Stimulated activated CD4-positive, alpha-beta T cell treated with anti-CD3 and anti-CD28 coated beads, Interleukin-1b, Interleukin-23, amount 100 ng/mL, for 24 hours (primary cell): Measurements from ENCODE around the gene SCGB3A1.

Experiments
- DNase-seq, 4 experiments: peaks; one replicate each; pipeline ENCODE4 v3.0.0-alpha.2; 2020; ENCODE audit warnings: low read depth in 4 of 4, low spot score in 1 of 4

Gene SCGB3A1

DNA sequence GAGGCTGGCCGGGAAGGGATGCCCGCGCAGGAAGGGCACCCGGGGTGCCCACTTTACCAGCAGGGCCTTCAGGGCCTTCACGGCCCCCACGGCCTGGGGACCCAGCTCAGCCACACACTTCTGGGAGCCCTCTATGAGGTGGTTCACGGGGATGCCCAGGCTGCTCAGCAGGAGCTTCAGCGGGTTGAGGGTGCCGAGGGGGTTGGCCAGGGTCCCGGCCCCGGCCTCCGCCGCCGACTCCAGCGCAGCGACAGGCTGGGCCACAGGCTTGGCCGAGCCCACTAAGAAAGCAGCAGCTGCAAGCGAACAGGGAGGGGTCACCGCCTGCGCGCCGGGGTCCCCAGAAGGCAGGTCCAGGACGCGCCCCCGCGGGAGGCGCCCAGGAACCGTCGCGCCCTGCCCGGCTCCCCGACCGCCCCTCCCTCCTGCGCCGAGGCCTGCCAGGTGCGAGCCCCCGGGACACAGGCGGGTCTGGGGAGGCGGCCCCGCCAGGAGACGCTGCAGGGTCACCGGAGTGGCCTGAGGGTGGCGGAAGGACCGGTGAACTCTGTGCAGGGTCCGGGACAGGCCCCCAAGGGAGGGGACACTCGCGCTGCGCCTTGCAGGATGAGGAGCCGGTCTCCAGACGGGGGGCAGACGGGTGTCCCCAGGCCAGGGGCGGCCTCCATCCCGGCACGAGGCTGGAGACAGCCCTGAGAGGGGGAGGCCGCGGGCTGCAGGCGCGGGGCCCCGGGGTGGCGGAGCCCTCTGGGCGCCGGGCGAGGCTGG, 572 bp downstream of the SCGB3A1 start:
- DNase-seq, result no peak

GRCh38 chr5:180589771-180590542, 1.3 kb downstream of the SCGB3A1 start:
- DNase-seq, result no peak

DNA sequence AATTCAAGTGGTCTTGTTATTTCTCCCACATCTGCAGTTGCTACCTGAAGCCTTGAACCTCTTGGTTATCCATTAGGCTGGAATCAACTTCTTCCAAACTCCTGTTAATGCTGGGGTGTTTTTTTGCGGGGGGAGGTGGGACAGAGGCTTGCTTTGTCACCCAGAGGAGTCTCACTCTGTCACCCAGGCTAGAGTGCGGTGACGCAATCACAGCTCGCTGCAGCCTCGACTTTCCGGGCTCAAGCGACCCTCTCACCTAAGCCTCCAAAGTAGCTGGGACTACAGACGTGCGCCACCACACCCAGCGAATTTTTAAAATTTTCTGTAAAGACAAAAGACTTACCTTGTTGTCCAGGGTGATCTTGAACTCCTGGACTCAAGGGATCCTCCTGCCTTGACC, 4.4 kb downstream of the SCGB3A1 start:
- DNase-seq, result no peak

- DNase-seq, result no peak
Measured at GRCh38 chr5:180586204-180586603, 5.1 kb downstream of the SCGB3A1 start.

DNA sequence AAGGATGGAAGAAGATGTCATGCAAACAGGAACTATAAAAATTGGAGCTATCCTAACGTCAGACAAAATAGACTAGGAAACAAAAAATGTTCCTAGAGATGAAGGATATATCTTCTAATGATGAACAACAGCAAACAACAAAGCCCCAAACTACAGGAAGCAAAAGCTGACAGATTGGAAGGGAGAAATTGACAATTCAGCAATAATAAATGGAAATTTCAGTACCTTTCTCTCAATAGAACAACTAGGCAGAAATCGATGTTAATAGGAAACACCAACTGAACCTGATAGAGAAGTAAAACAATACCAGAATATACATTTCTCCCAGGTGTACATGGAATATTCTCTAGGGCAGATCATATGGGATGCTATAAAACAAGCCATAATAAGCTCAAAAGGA, 7.6 kb downstream of the SCGB3A1 start:
- DNase-seq, result no peak

GRCh38 chr5:180580681-180581080, 10.6 kb downstream of the SCGB3A1 start:
- no peak for DNase-seq

DNA sequence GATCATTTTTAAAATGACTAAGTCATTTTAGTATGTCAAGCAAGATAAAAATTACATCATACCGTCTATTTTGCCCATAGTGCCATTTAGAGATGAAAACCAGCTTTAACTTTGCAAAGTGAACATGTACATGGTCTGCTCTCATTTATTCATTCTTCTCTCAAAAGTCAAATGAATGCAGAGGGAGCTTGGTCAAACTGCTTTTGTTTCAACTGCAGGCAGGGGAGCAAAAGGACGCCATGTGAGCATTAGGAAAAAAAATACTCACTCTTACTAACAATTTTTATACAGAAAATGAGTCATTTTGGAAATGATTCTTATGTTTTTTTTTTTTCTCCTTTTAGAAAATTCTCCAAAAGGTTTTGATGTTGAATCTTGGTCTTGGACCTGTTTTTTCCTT, 15.7 kb downstream of the SCGB3A1 start:
- DNase-seq, result no peak

- no peak for DNase-seq
Measured at GRCh38 chr5:180568914-180569313, 22.4 kb downstream of the SCGB3A1 start.

DNA sequence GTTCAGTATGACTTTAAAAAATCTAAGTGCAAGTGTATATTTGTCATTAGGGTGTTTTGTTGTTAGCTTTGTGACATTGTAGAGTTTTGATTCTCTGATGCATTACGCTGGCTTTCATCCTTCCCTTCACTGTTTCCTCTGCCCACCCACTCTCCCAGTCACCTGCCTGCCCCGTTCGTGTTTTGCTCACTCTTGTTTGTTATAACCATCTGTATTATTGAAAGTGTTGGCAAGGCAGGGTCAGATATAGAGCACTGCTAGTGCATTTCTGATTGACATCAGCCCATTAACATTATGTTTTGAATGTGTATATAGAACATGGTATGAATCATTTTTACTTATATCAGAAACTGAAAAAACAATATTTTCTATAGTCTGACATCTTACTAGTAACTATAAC, 27.3 kb downstream of the SCGB3A1 start:
- no peak for DNase-seq

- no peak for DNase-seq
Measured at GRCh38 chr5:180558232-180558631, 33.1 kb downstream of the SCGB3A1 start.

- DNase-seq, result no peak
Measured at GRCh38 chr5:180557217-180557809, 34.0 kb downstream of the SCGB3A1 start.

DNA sequence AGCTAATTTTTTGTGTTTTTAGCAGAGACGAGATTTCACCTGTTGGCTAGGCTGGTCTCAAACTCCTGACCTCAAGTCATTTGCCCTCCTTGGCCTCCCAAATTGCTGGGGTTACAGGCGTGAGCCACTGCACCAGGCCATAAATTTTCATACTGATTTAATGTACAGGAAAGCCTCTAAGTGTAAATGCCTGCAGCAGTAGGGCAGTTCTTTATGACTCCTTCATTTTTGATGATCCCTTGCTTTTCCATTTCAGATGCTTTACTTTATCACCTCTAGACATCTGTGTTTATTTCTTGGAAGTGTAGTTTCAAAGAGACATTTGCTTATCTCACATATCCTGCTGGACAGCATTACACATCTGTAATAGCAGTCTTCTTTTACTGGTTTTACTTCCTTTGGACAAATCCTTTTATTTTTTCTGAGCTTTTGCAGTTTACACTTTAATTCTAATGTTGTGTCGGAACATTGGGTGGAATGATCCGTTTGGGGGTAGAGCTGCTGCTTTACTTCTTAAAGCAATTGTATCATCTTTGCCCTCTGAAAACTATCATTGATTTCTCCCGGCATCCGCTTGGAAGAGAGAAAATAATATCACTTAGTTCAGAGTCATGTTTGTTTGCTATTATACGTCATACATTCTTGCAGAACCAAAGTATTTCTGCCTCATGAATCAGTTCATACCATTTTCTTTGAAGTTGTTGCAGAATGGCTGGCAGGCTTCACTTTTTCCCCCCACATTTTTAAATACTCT, 36.0 kb downstream of the SCGB3A1 start:
- no peak for DNase-seq

DNA sequence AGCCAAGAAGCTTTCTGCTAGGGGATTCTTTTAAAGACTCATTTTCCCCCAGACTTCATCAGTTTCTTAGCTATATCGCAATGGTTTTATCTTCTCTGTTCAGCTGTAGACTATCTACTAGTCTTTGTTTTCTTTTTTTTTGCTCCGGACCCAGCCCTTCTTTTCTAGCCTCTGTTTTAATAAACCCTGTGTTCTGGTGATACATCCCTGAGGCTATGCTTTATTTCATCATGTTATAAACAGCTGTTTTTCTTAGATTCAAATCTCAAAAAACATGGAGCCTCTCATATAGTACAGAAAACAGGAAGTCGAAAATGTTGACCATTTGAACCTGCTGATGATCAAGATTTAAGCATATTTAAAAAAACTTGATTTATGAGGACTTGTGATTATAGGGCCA, 37.8 kb downstream of the SCGB3A1 start:
- DNase-seq, result no peak

DNA sequence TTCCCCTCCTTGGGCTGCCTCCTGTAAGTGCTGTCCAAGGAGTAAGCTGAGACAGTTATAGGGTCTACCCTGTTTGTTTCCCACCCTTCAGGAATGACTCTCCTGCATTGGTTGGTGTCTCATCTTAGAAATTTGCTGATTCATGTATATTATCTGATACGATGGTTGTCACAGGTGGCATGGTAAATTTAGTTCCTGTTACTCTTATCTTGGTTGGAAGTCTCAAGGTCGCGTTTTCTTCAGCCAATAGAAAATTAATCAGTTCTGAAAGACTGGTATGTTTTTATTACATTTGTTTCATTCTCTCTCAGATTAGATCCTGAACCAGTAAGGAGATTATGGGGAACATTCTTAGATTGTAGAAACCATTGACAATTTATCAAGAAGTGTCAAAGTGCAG, 42.7 kb downstream of the SCGB3A1 start:
- DNase-seq, result no peak

- no peak for DNase-seq
Measured at GRCh38 chr5:180545248-180545647, 46.1 kb downstream of the SCGB3A1 start.

DNA sequence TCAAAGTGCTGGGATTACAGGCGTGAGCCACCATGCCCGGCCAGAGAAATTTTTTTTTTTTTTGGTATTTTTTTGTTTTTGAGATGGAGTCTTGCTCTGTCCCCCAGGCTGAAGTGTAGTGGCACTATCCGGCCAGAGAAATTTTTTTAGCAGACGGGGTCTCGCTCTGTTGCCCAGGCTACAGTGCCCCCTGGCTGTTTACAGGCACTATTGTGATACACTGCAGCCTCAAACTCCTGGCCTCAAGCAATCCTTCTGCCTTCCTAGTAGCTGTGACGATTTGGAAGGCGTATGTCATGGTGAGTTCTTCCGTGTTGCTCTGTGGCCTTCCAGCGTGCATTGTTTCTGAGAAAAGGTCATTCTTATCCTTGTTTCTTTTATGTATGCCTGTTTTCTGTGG, 49.6 kb downstream of the SCGB3A1 start:
- DNase-seq, result no peak
